Lower lobe of right lung (tissue), 2 donors: ENCODE measurements around the gene IGSF6. TPM values are rescaled to one million over a fixed set of nuclear protein-coding genes. Genes with fewer than 3 reads are reported as not detected.
"Not testable (repeated sequence)": the region's sequence is repeated elsewhere in the genome, so short reads cannot be mapped to it uniquely, and the experiment has no call there.

Source experiments
- ATAC-seq, 2 donors: fragments of 200-7000 bp; cut with Tn5 transposase; one replicate each; pipeline ENCODE4 v1.9.1; 2020 to 2022; ENCODE audit warnings: mild to moderate bottlenecking in 2 of 2, moderate library complexity in 2 of 2
- DNase-seq: peaks from one replicate; pipeline ENCODE4 v3.0.0-alpha.2; 2020
- H3K27ac ChIP-seq: fragments of 200-600 bp; one replicate; pipeline ENCODE4 v1.8.0; 2022
- H3K27me3 ChIP-seq: fragments of 200-600 bp; one replicate; pipeline ENCODE4 v1.8.0; 2022; ENCODE audit warnings: low read depth
- H3K36me3 ChIP-seq: fragments of 200-600 bp; one replicate; pipeline ENCODE4 v1.8.0; 2022; ENCODE audit warnings: mild to moderate bottlenecking
- H3K4me1 ChIP-seq: fragments of 200-600 bp; one replicate; pipeline ENCODE4 v1.8.0; 2022
- H3K4me3 ChIP-seq: fragments of 200-600 bp; one replicate; pipeline ENCODE4 v1.8.0; 2022; ENCODE audit warnings: mild to moderate bottlenecking
- H3K9me3 ChIP-seq: fragments of 200-600 bp; one replicate; pipeline ENCODE4 v1.8.0; 2022
- CTCF ChIP-seq: fragments of 200-600 bp; IDR thresholded peaks from one replicate; pipeline ENCODE4 v1.8.0; 2022; ENCODE audit warnings: antibody characterized with exemption, mild to moderate bottlenecking
- intact Hi-C: fragments of 100-400 bp; cut with DNase I; formaldehyde crosslinking; loops from one replicate; pipeline ENCODE4 v1.11.0; 2022
- total RNA-seq: library from RNA; stranded (reverse); fragmentation: NEBNext Ultra II Directional; extraction: Animal tissue kit (Norgen Biotek cat#: 25700); gene quantifications from one replicate; pipeline ENCODE4 v1.2.1, GENCODE V29; 2021
- donor health status: DM: no; HTN: yes; CAD: no; lungs with severe emphysema.

Gene IGSF6
- total RNA-seq, 1 donor from 2014 or later: 103 TPM

- Histone ChIP-seq H3K4me1 (no peaks in the 10 kb centered on the region), H3K27ac (no peak overlapping the region), H3K4me3 (no peak overlapping the region), H3K27me3 (no peaks in the 10 kb centered on the region), H3K9me3 (no peaks in the 10 kb centered on the region), H3K36me3 (peaks cover 11% of the 10 kb centered on the region)
- intact Hi-C loops: no loop called here
- no peak for TF ChIP-seq CTCF
- DNase-seq: no peak
- ATAC-seq: no peak
Observed at GRCh38 chr16:21637032-21637968, 15.1 kb downstream of the IGSF6 start.

GRCh38 chr16:21635694-21636093 is 16.7 kb downstream of the IGSF6 start:
- peaks cover 12% of the 10 kb centered on the region for H3K36me3 ChIP-seq
- H3K4me3 ChIP-seq, H3K9me3 ChIP-seq, intact Hi-C loops, ATAC-seq, DNase-seq, H3K27ac ChIP-seq, H3K27me3 ChIP-seq: not testable (repeated sequence)
- peaks cover 14% of the 10 kb centered on the region for H3K4me1 ChIP-seq

- H3K4me1 ChIP-seq: peaks cover 14% of the 10 kb centered on the region
- TF ChIP-seq CTCF: no peak
- ATAC-seq: no peak
- no peaks in the 10 kb centered on the region for H3K9me3 ChIP-seq
- no peak overlapping the region for H3K4me3 ChIP-seq
- no peaks in the 10 kb centered on the region for H3K27me3 ChIP-seq
- intact Hi-C loops: no loop called here
- peaks cover 24% of the 10 kb centered on the region for H3K36me3 ChIP-seq
- no peak overlapping the region for H3K27ac ChIP-seq
- DNase-seq: no peak
Observed at GRCh38 chr16:21634216-21634615, 18.2 kb downstream of the IGSF6 start.

GRCh38 chr16:21631951-21632575 is 20.3 kb downstream of the IGSF6 start:
- ATAC-seq, H3K4me3 ChIP-seq, intact Hi-C loops, H3K27ac ChIP-seq, H3K9me3 ChIP-seq, DNase-seq, H3K27me3 ChIP-seq: not testable (repeated sequence)
- H3K4me1 ChIP-seq: peaks cover 15% of the 10 kb centered on the region
- H3K36me3 ChIP-seq: peaks cover 29% of the 10 kb centered on the region

GRCh38 chr16:21631376-21631775 is 21.0 kb downstream of the IGSF6 start:
- intact Hi-C loops, DNase-seq: not testable (repeated sequence)

GRCh38 chr16:21630866-21631265 is 21.5 kb downstream of the IGSF6 start:
- intact Hi-C loops, H3K27ac ChIP-seq, H3K4me3 ChIP-seq, DNase-seq, ATAC-seq, H3K27me3 ChIP-seq, H3K9me3 ChIP-seq: not testable (repeated sequence)
- H3K36me3 ChIP-seq: peaks cover 30% of the 10 kb centered on the region
- peaks cover 25% of the 10 kb centered on the region for H3K4me1 ChIP-seq

More at GRCh38 chr16:21631376-21631775, 21.0 kb downstream of the IGSF6 start:
- Histone ChIP-seq H3K4me1 (peaks cover 22% of the 10 kb centered on the region), H3K36me3 (peaks cover 29% of the 10 kb centered on the region)
- not testable (repeated sequence) for H3K27me3 ChIP-seq, ATAC-seq, H3K4me3 ChIP-seq, H3K9me3 ChIP-seq, H3K27ac ChIP-seq

- ATAC-seq, H3K9me3 ChIP-seq, H3K4me3 ChIP-seq, H3K27me3 ChIP-seq, H3K27ac ChIP-seq, DNase-seq, intact Hi-C loops: not testable (repeated sequence)
- Histone ChIP-seq H3K36me3 (peaks cover 39% of the 10 kb centered on the region), H3K4me1 (peaks cover 25% of the 10 kb centered on the region)
Observed at GRCh38 chr16:21629616-21630539, 22.5 kb downstream of the IGSF6 start.
